Lower leg skin (tissue), 3 donors: Measurements from ENCODE around the gene CELA1.

Experiments
- POLR2A ChIP-seq, 2 donors: fragments of 450-650 bp; IDR thresholded peaks; one replicate each; pipeline ENCODE4 v1.6.1; 2016 to 2017; ENCODE audit warnings: antibody characterized with exemption in 2 of 2, mild to moderate bottlenecking in 1 of 2, moderate library complexity in 1 of 2
- TF ChIP-seq, protein P1 (sequence below), 3 donors: fragments of 450-650 bp; IDR thresholded peaks; one replicate each; pipeline ENCODE4 v1.5.1; 2016; ENCODE audit warnings: antibody characterized with exemption in 3 of 3, mild to moderate bottlenecking in 3 of 3, moderate library complexity in 2 of 3

- TF ChIP-seq, protein P1, sequence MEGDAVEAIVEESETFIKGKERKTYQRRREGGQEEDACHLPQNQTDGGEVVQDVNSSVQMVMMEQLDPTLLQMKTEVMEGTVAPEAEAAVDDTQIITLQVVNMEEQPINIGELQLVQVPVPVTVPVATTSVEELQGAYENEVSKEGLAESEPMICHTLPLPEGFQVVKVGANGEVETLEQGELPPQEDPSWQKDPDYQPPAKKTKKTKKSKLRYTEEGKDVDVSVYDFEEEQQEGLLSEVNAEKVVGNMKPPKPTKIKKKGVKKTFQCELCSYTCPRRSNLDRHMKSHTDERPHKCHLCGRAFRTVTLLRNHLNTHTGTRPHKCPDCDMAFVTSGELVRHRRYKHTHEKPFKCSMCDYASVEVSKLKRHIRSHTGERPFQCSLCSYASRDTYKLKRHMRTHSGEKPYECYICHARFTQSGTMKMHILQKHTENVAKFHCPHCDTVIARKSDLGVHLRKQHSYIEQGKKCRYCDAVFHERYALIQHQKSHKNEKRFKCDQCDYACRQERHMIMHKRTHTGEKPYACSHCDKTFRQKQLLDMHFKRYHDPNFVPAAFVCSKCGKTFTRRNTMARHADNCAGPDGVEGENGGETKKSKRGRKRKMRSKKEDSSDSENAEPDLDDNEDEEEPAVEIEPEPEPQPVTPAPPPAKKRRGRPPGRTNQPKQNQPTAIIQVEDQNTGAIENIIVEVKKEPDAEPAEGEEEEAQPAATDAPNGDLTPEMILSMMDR (IDR thresholded peaks at IDR 0.05), result no peak
- no peak for TF ChIP-seq POLR2A (IDR thresholded peaks at IDR 0.05)
These were observed 11.0 kb upstream of the CELA1 start for GRCh38 chr12:51357374-51358047.
